Right cardiac atrium (tissue), 5 donors: ENCODE results near the gene ATP6V0D1. TPM values are rescaled to one million over a fixed set of nuclear protein-coding genes. Genes with fewer than 3 reads are reported as not detected.
"Not testable (repeated sequence)": the region's sequence is repeated elsewhere in the genome, so short reads cannot be mapped to it uniquely, and the experiment has no call there.

ENCODE experiments used
- ATAC-seq, 2 donors: fragments of 200-7000 bp; cut with Tn5 transposase; one replicate each; pipeline versions ENCODE4 v1.8.0 to v1.9.1; 2020; ENCODE audit warnings: moderate library complexity in 2 of 2, mild to moderate bottlenecking in 1 of 2
- DNase-seq, 3 donors: peaks; one replicate each; pipeline ENCODE4 v3.0.0-alpha.2; 2020
- H3K27ac ChIP-seq: one replicate; pipeline ENCODE4 v1.5.1; 2013; ENCODE audit warnings: mild to moderate bottlenecking, low read length, control low read depth, moderate library complexity
- H3K27me3 ChIP-seq: one replicate; pipeline ENCODE4 v1.6.1; 2013; ENCODE audit not compliant: control insufficient read depth, insufficient read depth
- H3K4me1 ChIP-seq: one replicate; pipeline ENCODE4 v1.6.1; 2013; ENCODE audit warnings: low read length; ENCODE audit not compliant: control insufficient read depth, insufficient read depth
- H3K4me3 ChIP-seq: one replicate; pipeline ENCODE4 v1.5.1; 2013; ENCODE audit warnings: low read length, control low read depth
- H3K9me3 ChIP-seq: one replicate; pipeline ENCODE4 v1.6.1; 2013; ENCODE audit warnings: low read length; ENCODE audit not compliant: control insufficient read depth
- WGBS: extraction: QIAGEN DNeasy Blood & Tissue Kit; methylation state at CpG from one replicate; pipeline ENCODE4 v1.1.7; 2013; 5-methylcytosine and 5-hydroxymethylcytosine counted together
- intact Hi-C, 4 donors: fragments of 100-400 bp; cut with DNase I; formaldehyde crosslinking; loops; one replicate each; pipeline versions ENCODE4 v1.11.0 to v1.14.0; 2022 to 2023
- polyA plus RNA-seq: library from polyadenylated mRNA; stranded (reverse); fragments of 200-250 nt; gene quantifications from one replicate; pipeline ENCODE4 v1.2.3, GENCODE V29; 2013
- total RNA-seq, 4 donors: library from RNA; stranded (reverse); fragmentation: NEBNext Ultra II Directional; extraction: Animal tissue kit (Norgen Biotek cat#: 25700); gene quantifications; one replicate each; pipeline ENCODE4 v1.2.1, GENCODE V29; 2021
- donor health status: healthy with polysubstance abuse.
- donor health status: DM: no; HTN: yes; CAD: no.
- donor health status: DM: no; HTN: no; CAD: no.
- donor health status: DM: no; HTN: yes; CAD: no; lungs with severe emphysema.
- donor health status: DM: yes; HTN: yes; CAD: no.

The ATP6V0D1 gene
- total and polyA plus RNA-seq, 5 donors: 44.6 to 79.4 (median 64.8) TPM

DNA sequence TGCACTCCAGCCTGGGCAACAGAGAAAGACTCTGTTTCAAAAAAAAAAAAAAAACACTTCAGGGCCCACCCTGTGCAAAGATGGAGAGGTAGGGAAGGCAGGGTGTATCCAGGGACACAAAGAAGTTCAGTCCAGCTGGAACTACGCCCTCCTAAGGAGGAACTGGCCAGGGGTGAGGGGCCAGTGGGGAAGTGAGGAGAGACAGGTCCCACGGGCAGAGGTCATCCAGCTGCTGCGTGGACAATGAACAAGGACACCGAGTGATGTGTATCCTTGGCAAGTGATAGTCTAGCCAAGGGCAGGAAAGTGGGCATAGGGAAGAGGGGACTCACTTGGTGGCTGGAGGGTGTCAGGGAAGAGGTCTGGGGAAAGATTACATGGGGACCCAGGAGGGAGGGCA is 38.3 kb upstream of the ATP6V0D1 start:
- DNase-seq: no peak
- intact Hi-C loops: loop anchor here in 1 of 4 donors (10.0 kb wide), 1 partner anchor 94 kb away; no protein-coding TSS in a partner anchor
- no peak overlapping the region for H3K27ac ChIP-seq
- H3K4me1 ChIP-seq: no peaks in the 10 kb centered on the region
- WGBS: 50% methylated on average over 4 of the region's 4 CpGs
- H3K27me3 ChIP-seq: no peaks in the 10 kb centered on the region
- H3K4me3 ChIP-seq: no peak overlapping the region
- H3K9me3 ChIP-seq: no peaks in the 10 kb centered on the region
- no peak for ATAC-seq

GRCh38 chr16:67518676-67519075 is 37.7 kb upstream of the ATP6V0D1 start:
- 78% methylated on average over 8 of the region's 8 CpGs for WGBS
- no peak overlapping the region for H3K4me3 ChIP-seq
- intact Hi-C loops: loop anchor here in 1 of 4 donors (10.0 kb wide), 1 partner anchor 94 kb away; no protein-coding TSS in a partner anchor

DNA sequence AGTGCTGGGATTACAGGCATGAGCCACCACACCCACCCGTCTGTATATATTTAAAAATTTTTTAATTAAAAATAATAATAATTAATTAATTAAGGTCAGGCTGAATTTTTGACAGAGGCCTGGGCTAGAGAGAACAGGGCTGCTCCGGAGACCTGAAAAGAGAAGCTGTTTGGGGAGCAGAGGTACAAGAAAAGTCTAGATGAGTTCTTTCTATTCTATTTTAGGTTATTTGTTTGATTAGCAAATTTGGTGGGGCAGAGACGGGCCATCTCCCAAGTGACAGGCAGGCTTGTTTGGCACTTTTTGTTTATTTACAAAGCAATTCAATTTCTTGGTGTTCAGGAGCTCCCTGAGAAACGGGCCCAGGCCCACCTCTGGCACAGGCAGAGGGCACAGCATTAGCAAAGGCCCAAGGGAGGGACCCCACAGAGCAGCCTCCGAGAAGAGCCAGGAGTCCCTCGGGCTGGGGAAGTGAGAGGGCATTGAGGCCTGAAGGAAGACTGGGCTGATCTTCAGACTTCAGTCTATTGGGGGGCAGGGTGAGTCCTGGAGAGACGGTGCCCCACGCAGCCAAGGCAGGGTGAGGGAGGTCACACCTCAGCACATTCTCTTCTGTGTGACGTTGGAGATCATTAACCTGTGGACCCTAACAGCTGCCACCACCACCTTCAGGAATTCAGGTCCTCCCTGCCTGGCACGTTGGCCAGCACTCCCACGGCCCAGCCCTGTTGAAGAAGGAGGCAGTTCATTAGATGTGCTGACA is 36.9 kb upstream of the ATP6V0D1 start:
- Histone ChIP-seq H3K27ac (no peak overlapping the region), H3K27me3 (no peaks in the 10 kb centered on the region), H3K4me3 (no peak overlapping the region), H3K9me3 (no peaks in the 10 kb centered on the region), H3K4me1 (no peaks in the 10 kb centered on the region)
- ATAC-seq (no peak), DNase-seq (no peak)
- 74% methylated on average over 11 of the region's 11 CpGs for WGBS
- intact Hi-C loops: loop anchor here in 1 of 4 donors (10.0 kb wide), 1 partner anchor 93 kb away; no protein-coding TSS in a partner anchor

More at GRCh38 chr16:67518676-67519075, 37.7 kb upstream of the ATP6V0D1 start:
- H3K27ac ChIP-seq: no peak overlapping the region
- H3K4me1 ChIP-seq: no peaks in the 10 kb centered on the region
- no peaks in the 10 kb centered on the region for H3K9me3 ChIP-seq
- no peaks in the 10 kb centered on the region for H3K27me3 ChIP-seq
- ATAC-seq: no peak
- no peak for DNase-seq

- WGBS: 76% methylated on average over 3 of the region's 3 CpGs
- no peak overlapping the region for H3K27ac ChIP-seq
These were observed 36.1 kb upstream of the ATP6V0D1 start for GRCh38 chr16:67517155-67517445.

GRCh38 chr16:67516296-67517154 is 35.6 kb upstream of the ATP6V0D1 start:
- 75% methylated on average over 12 of the region's 12 CpGs for WGBS
- Histone ChIP-seq H3K4me1 (no peaks in the 10 kb centered on the region), H3K9me3 (no peaks in the 10 kb centered on the region), H3K27ac (no peak overlapping the region), H3K27me3 (no peaks in the 10 kb centered on the region), H3K4me3 (no peak overlapping the region)
- no peak for ATAC-seq
- intact Hi-C loops: loop anchor here in 1 of 4 donors (10.0 kb wide), 1 partner anchor 92 kb away; no protein-coding TSS in a partner anchor
- no peak for DNase-seq

More at GRCh38 chr16:67517155-67517445, 36.1 kb upstream of the ATP6V0D1 start:
- Histone ChIP-seq H3K4me3 (no peak overlapping the region), H3K27me3 (no peaks in the 10 kb centered on the region), H3K9me3 (no peaks in the 10 kb centered on the region), H3K4me1 (no peaks in the 10 kb centered on the region)
- ATAC-seq (no peak), DNase-seq (no peak)
- intact Hi-C loops: loop anchor here in 1 of 4 donors (10.0 kb wide), 1 partner anchor 92 kb away; no protein-coding TSS in a partner anchor

DNA sequence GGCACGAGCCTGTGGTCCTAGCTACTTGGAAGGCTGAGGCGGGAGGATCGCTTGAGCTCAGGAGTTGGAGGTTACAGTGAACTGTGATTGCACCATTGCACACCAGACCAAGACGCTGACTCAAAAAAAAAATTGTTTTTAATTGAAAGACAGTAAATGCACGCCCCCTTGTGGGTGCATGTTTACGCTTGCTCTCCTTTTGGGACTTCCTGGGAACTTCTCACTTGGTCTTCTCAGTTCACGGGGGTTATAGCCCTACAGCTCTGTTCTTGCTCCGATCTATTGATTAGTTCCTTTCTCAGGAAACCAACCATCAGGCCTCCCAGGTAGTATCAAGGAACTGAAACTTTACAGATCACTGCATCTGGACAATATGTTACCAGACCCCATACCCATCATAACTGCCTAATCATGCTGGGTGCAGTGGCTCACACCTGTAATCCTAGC is 33.4 kb upstream of the ATP6V0D1 start:
- ATAC-seq: peak; percentile 53 to 59
- intact Hi-C loops: loop anchor here in 1 of 4 donors (10.0 kb wide), 1 partner anchor 90 kb away; no protein-coding TSS in a partner anchor

DNA sequence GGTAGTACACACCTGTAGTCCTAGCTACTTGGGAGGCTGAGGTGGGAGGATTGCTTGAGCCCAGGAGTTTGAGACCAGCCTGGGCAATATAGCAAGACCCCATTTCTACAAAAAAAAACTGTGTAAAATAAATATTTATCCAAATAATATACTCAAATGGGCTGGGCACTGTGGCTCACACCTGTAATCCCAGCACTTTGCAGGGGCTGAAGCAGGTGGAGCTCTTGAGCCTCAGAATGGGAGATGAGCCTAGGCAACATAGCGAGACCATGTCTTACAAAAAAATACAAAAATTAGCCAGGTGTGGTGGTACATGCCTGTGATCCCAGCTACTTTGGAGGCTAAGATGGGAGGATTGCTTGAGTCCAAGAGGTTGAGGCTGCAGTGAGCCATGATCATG is 32.9 kb upstream of the ATP6V0D1 start:
- not testable (repeated sequence) for ATAC-seq, H3K4me1 ChIP-seq, H3K27me3 ChIP-seq, H3K27ac ChIP-seq, H3K4me3 ChIP-seq, H3K9me3 ChIP-seq, DNase-seq
- WGBS: 95% methylated on average over 1 of the region's 1 CpG
- intact Hi-C loops: loop anchor here in 1 of 4 donors (10.0 kb wide), 1 partner anchor 89 kb away; no protein-coding TSS in a partner anchor

More for the DNA sequence above, 33.4 kb upstream of the ATP6V0D1 start:
- no peaks in the 10 kb centered on the region for H3K4me1 ChIP-seq
- peak; percentile 84 to 93 (median 87) for DNase-seq
- no peaks in the 10 kb centered on the region for H3K9me3 ChIP-seq
- H3K4me3 ChIP-seq: no peak overlapping the region
- 6% methylated on average over 8 of the region's 8 CpGs for WGBS
- H3K27ac ChIP-seq: no peak overlapping the region
- no peaks in the 10 kb centered on the region for H3K27me3 ChIP-seq

DNA sequence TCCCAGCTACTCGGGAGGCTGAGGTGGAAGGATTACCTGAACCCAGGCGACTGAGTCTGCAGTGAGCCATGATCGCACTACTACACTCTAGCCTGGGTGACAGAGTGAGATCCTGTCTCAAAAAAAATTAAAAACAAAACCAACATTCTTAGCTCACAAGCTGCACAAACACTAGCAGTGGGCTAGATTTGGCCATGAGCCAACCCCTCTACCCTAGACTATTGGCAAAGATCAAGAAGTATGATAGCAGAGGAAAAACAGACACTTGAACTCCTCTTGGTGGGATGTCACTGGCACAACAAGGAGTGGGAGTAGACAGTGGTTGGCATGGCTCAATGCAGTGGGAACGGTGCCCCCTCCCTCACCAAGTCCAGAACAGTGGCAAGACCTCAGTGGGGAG is 28.1 kb upstream of the ATP6V0D1 start:
- Histone ChIP-seq H3K9me3 (no peaks in the 10 kb centered on the region), H3K27me3 (no peaks in the 10 kb centered on the region), H3K4me1 (no peaks in the 10 kb centered on the region), H3K27ac (no peak overlapping the region), H3K4me3 (no peak overlapping the region)
- intact Hi-C loops: no loop called here
- DNase-seq: no peak
- WGBS: 89% methylated on average over 4 of the region's 4 CpGs
- no peak for ATAC-seq

- no peak overlapping the region for H3K4me3 ChIP-seq
- 57% methylated on average over 8 of the region's 8 CpGs for WGBS
- no peaks in the 10 kb centered on the region for H3K27me3 ChIP-seq
- H3K4me1 ChIP-seq: no peaks in the 10 kb centered on the region
- no peak overlapping the region for H3K27ac ChIP-seq
- no peaks in the 10 kb centered on the region for H3K9me3 ChIP-seq
- no peak for ATAC-seq
- intact Hi-C loops: no loop called here
- DNase-seq: no peak
These were observed 25.5 kb upstream of the ATP6V0D1 start for GRCh38 chr16:67506468-67506867.

DNA sequence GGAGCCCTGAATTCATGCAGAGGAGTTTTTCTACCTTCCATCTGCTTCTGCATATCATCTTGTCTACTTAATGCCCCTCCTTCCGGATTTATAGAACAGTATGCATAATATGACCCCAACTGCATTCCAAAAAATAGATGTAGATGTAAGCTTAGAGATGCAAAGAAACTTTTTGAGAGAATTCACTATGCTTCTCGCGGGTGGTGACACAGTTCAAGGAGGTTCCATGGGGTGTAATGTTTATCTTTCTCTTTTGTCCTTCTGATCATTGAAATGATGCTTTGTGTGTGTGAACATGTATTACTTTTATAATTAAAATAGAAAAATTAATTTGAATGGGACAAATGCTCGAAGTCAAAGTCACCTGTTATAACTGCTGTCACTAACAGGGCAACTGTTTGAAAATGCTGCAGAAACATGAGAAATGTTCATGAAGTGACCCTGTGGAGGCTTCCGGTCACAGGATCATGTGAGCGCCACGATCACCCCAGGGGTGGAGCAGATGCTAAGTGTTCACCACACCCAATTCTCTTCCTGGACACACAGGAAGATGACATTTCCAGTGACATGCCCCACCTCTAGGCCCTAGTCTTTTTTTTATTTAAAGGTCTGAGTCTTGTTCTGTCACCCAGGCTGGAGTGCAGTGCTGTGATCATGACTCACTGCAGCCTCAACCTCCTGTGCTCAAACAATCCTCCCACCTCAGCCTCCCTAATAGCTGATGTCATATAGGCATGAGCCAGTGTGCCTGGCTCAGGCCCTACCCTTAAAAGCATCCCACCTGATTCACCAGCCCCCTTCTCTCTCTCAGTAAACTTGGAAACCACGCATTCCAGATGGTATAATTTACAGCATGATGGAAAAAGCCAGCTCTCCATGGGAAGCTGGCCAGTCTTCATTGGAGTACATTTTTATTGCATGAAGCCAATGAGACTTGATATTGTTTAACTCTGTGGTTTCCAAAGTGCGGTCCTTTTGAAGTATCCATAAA is 23.4 kb upstream of the ATP6V0D1 start:
- intact Hi-C loops: no loop called here
- Histone ChIP-seq H3K27me3 (no peaks in the 10 kb centered on the region), H3K27ac (peak overlapping the region; percentile 47), H3K4me3 (no peak overlapping the region), H3K9me3 (no peaks in the 10 kb centered on the region), H3K4me1 (no peaks in the 10 kb centered on the region)
- ATAC-seq: peak; percentile 86 to 95
- WGBS: 66% methylated on average over 9 of the region's 9 CpGs
- DNase-seq: peak; percentile 66 to 82 (median 79)
